ENCODE measurements around the gene SMLR1.

- TF ChIP-seq, protein P1, sequence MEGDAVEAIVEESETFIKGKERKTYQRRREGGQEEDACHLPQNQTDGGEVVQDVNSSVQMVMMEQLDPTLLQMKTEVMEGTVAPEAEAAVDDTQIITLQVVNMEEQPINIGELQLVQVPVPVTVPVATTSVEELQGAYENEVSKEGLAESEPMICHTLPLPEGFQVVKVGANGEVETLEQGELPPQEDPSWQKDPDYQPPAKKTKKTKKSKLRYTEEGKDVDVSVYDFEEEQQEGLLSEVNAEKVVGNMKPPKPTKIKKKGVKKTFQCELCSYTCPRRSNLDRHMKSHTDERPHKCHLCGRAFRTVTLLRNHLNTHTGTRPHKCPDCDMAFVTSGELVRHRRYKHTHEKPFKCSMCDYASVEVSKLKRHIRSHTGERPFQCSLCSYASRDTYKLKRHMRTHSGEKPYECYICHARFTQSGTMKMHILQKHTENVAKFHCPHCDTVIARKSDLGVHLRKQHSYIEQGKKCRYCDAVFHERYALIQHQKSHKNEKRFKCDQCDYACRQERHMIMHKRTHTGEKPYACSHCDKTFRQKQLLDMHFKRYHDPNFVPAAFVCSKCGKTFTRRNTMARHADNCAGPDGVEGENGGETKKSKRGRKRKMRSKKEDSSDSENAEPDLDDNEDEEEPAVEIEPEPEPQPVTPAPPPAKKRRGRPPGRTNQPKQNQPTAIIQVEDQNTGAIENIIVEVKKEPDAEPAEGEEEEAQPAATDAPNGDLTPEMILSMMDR (IDR thresholded peaks at IDR 0.05; ENCODE audit: low read depth, low read length), result no peak
- TF ChIP-seq EZH2phosphoT487 (IDR thresholded peaks at IDR 0.05; ENCODE audit: low read depth), result no peak
These were observed 9.9 kb downstream of the SMLR1 start for GRCh38 chr6:130837067-130837466.

All from OCI-LY3 (cell line).